ENCODE results near the gene MYO3B.
"Not testable (repeated sequence)": the region's sequence is repeated elsewhere in the genome, so short reads cannot be mapped to it uniquely, and the experiment has no call there.

The MYO3B gene

GRCh38 chr2:170466632-170467031, 288.7 kb downstream of the MYO3B start:
- no peak for DNase-seq (ENCODE audit: low read depth in 2 of 2)

GRCh38 chr2:170467568-170468422, 289.8 kb downstream of the MYO3B start:
- no peak for DNase-seq (ENCODE audit: low read depth in 2 of 2)

GRCh38 chr2:170468557-170468956, 290.6 kb downstream of the MYO3B start:
- no peak for DNase-seq (ENCODE audit: low read depth in 2 of 2)

GRCh38 chr2:170472498-170472897, 294.6 kb downstream of the MYO3B start:
- DNase-seq (ENCODE audit: low read depth in 2 of 2): not testable (repeated sequence)

GRCh38 chr2:170475878-170476277, 297.9 kb downstream of the MYO3B start:
- DNase-seq (ENCODE audit: low read depth in 2 of 2): no peak

- no peak for DNase-seq (ENCODE audit: low read depth in 2 of 2)
Observed at GRCh38 chr2:170477630-170478029, 299.7 kb downstream of the MYO3B start.

- no peak for DNase-seq (ENCODE audit: low read depth in 2 of 2)
Observed at GRCh38 chr2:170481201-170481600, 303.3 kb downstream of the MYO3B start.

- no peak for DNase-seq (ENCODE audit: low read depth in 2 of 2)
Observed at GRCh38 chr2:170484552-170484951, 306.6 kb downstream of the MYO3B start.

GRCh38 chr2:170485254-170486026, 307.5 kb downstream of the MYO3B start:
- DNase-seq (ENCODE audit: low read depth in 2 of 2): no peak

GRCh38 chr2:170486730-170487129, 308.8 kb downstream of the MYO3B start:
- DNase-seq (ENCODE audit: low read depth in 2 of 2): no peak

- DNase-seq (ENCODE audit: low read depth in 2 of 2): no peak
Observed at GRCh38 chr2:170488807-170489206, 310.9 kb downstream of the MYO3B start.

- DNase-seq (ENCODE audit: low read depth in 2 of 2): no peak
Observed at GRCh38 chr2:170492010-170492409, 314.1 kb downstream of the MYO3B start.

- DNase-seq (ENCODE audit: low read depth in 2 of 2): no peak
Observed at GRCh38 chr2:170493426-170494097, 315.6 kb downstream of the MYO3B start.

- no peak for DNase-seq (ENCODE audit: low read depth in 2 of 2)
Observed at GRCh38 chr2:170495896-170496295, 317.9 kb downstream of the MYO3B start.

- no peak for DNase-seq (ENCODE audit: low read depth in 2 of 2)
Observed at GRCh38 chr2:170498619-170499018, 320.7 kb downstream of the MYO3B start.

- no peak for DNase-seq (ENCODE audit: low read depth in 2 of 2)
Observed at GRCh38 chr2:170500104-170500503, 322.2 kb downstream of the MYO3B start.

- no peak for DNase-seq (ENCODE audit: low read depth in 2 of 2)
Observed at GRCh38 chr2:170500770-170501169, 322.8 kb downstream of the MYO3B start.

- no peak for DNase-seq (ENCODE audit: low read depth in 2 of 2)
Observed at GRCh38 chr2:170501421-170502043, 323.6 kb downstream of the MYO3B start.

GRCh38 chr2:170502361-170503130, 324.6 kb downstream of the MYO3B start:
- no peak for DNase-seq (ENCODE audit: low read depth in 2 of 2)

GRCh38 chr2:170503563-170503962, 325.6 kb downstream of the MYO3B start:
- DNase-seq (ENCODE audit: low read depth in 2 of 2): no peak

Measured in stimulated activated CD4-positive, alpha-beta T cell treated with anti-CD3 and anti-CD28 coated beads, Interleukin-1b, Interleukin-23, amount 100 ng/mL, for 4 hours (primary cell).